Kidney tubule cell (primary cell): ENCODE results near the gene BORCS6.
"Not testable (repeated sequence)": the region's sequence is repeated elsewhere in the genome, so short reads cannot be mapped to it uniquely, and the experiment has no call there.

Source experiments
- DNase-seq: peaks from one replicate; pipeline ENCODE4 v3.0.0-alpha.2; 2018; ENCODE audit warnings: low spot score

The BORCS6 gene

DNA sequence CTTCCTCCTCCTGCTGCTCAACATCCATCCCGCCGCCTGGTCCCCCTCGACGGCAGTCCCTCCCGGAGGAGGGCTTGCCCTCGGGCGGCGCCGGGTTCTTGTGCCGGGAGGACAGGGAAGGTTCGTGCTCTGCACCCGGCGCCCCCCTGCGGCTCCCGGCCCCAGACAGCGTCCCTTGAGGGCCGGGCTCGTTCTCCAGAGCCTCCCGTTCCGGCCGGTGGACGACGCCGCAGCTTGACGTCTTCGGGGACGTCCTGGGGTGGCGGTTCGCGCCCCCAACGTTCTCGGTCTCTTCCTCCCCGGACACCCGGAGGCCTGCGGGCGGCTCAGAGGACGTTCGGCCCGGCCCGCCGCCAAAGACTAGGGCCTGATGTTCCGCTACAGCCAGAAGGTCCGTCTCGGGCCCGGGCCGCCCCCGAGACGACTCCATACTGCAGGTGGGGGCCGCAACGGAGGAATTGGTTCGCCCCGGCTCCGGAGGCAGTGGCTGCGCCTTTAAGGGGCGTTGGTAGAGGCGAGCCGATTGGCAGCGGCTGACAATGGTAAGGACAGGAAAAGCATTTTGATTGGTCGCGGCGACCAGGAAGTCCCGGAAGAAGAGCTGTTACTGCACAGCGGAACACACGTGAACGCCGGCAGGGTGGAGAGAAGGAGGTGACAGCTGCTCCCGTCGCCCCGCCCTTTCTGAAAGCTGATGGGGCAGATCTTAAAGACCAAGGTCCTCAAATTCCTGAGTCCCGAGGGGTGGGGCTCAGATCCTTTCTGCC lies at the start of gene BORCS6:
TSS of gene BORCS6 (minus strand) at position 470 of the 767 bp plus-strand sequence. CDS start at position 430, 40 bp downstream.
- peak; percentile 99 for DNase-seq

DNA sequence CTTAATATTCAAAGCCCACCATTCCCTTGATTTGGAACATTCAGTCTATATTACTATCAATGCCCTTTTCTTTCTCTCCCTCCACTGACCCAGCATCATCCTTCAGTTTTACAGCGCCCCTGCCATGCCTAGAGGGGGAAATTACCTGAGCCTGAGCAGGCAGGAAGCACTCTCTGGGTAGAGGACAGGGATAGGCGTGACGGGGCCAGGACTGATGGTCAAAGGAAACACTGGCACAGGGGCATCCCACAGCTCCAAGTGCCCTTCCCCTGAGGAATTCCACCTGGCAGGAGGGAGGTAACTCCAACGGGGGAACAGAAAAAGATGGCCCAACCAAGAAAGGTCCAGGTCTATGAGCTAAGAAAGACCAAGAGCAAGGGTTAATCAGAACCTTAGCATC lies 47.9 kb upstream of the BORCS6 start:
- no peak for DNase-seq

DNA sequence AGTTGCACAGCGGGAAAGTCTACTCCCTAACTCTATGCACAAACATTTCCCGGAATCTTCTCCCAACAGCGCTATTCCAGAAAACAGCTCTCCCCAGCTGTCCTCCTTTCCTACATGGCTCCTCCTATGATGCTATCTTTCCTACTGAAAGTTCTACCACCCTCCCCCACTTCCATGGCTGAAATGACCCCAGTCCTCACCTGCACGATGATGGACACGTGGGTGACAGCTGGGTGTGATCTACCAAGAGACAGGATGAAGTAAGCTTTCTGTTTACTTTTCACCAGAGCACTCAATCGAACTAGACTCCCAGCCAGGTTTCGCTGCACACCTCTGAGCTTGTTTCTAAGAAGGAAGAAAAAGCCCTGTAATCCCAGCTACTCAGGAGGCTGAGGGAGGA lies 47.2 kb upstream of the BORCS6 start:
- no peak for DNase-seq

DNA sequence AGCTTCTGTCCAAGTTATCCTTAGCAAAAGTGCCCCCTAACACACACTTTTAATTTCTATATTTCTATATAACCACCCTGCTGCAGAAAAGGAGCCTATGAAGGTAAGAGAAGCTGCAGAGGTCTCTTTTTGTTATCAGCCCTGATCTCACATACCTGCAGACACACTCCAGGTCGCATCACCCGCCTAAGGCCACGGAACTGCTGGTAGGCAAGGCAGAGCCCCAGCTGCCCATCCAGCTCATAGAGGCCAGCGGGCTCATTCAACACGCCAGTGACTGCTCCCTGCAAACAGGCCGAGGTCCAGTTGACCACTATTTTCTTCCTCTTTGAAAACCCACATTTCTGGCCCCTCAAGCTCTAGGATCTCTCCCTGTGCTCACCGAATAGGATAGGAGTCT lies 45.7 kb upstream of the BORCS6 start:
- no peak for DNase-seq

DNA sequence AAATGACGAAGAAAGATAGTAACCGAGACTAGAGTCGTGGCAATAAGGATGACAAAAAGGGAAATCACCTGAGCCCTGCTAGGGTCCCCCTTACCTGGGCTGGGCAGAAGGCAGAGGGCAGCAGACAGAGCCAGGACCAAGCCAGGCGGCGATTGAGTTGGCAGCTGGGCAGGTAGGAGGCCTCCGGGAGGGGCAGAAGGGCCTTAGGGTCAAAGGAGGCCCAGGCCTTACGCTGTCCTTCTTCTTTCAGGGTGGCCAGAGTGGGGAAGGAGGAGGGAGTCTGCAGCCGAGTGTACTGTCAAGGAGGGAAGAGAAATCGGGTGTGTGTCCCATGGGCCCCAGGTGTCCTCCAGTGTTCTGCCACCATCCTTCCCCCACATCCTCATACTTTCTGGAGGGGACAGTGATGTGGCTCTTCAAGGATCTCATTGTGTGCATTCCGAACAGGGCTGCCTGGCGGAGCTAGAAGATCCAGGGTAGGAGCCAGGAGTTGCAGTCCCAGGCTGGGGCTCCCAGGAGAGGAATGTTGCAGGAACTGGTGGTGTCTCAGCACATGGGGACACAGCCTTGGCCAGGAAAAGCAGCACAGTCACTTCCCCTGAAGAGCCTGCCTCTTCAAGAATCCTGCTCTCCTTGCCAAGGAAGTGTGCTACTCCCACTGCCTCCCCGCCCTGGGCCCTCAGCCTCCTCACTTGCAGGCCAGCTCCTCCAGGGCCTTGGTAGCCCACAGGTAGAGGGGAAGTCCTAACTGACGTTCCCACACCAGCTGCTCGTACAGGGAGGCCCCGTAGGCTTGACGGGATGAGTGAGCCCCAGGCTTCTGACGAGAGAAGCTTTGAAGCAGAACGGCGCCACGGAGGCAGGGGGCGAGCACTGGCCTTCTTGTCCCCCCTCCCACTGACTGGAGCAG lies 44.6 kb upstream of the BORCS6 start:
- no peak for DNase-seq

DNA sequence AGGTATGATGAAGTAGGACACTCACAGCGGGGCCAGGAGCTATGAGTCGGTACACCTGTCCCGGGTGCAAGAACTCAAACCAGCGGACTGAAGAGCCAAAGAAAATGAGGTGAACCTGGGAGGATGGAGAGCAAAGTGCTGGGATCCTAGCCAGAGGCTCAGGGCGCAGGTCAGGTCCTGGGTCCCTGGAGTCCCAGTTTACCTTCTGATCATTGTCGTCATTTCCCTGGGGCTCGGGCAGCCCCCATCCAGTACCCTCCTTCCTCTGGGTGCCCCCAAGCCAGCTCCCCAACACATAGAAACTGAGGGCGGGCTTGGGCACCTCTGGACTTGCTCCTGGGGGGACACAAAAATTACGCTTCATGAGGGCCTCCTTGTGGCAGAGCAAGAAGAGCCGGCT lies 41.7 kb upstream of the BORCS6 start:
- DNase-seq = no peak

DNA sequence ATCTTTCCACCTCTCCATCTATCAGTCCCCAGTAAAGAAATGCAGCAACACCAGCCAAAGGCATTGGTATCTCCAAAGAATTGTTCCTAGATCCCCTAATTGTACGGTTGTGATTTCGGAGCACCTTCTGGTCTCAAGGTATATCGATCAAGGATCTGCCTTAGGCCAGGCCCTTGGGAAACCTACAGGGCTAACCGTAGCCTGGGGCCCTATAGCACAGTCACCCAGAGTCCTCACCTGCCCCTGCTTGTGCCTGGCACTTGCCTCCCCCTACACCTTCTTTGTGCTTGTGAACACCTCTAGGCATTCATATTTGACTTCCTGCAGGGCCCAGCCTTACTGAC lies 37.2 kb upstream of the BORCS6 start:
- no peak for DNase-seq

DNA sequence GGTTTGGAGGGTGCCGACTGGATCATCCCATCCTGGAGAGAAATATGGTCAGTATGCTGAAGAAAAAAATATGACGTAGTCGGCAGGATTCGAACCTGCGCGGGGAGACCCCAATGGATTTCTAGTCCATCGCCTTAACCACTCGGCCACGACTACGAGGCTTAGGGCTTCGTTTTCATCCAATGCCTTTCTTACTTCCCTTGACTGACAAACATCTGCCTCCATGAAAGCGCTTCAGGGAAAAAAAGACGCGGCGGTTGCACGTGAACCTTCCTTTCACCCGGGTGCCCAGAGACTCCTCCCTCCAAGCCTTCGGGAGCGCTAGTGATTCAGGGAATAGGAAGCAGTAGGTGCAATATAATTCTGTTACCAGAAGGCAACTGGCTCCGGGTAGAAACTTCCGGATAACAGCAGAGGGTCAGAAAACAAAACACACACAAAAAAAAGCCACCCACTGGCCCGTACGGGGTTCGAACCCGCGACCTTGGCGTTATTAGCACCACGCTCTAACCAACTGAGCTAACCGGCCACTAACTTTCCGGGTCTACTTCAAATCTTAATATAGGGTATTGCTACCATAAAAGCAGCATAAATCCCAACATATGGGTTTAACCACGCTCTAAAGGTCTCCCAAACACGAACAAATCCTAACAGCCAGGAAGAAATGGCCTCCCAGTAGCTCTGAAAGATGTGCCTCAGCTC lies 36.7 kb upstream of the BORCS6 start:
- DNase-seq = peak; percentile 83

DNA sequence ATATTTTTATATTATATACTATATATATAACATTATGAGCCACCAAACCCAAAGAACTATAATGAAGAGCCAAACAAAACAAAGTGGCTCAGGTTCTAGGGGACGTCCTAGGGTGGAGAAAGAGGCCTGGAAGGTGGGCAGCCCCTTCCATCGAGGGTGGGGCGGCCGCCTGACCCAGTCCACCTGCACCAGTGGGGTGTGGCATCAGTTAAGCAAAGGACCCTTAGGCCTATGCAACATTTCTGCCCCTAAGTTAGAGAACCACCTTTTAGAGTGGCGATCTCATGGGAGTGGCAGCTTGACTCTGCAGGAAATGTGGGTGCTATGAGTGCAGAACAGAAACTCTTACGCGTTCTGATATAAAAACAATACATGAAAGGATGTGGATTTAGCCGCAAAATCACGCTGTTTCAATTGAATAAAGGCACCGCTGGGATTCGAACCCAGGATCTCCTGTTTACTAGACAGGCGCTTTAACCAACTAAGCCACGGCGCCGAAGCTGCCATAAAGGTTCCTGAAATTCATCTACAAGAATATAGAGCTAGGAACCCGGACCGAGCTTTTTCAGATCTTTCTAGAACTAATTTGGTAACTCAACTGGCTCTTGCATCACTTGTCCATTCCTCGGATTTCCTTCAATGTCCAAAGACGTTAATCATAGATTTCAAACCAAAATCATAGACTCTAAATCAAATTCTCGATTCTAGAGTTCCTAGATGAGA lies 36.0 kb upstream of the BORCS6 start:
- DNase-seq = peak; percentile 73

DNA sequence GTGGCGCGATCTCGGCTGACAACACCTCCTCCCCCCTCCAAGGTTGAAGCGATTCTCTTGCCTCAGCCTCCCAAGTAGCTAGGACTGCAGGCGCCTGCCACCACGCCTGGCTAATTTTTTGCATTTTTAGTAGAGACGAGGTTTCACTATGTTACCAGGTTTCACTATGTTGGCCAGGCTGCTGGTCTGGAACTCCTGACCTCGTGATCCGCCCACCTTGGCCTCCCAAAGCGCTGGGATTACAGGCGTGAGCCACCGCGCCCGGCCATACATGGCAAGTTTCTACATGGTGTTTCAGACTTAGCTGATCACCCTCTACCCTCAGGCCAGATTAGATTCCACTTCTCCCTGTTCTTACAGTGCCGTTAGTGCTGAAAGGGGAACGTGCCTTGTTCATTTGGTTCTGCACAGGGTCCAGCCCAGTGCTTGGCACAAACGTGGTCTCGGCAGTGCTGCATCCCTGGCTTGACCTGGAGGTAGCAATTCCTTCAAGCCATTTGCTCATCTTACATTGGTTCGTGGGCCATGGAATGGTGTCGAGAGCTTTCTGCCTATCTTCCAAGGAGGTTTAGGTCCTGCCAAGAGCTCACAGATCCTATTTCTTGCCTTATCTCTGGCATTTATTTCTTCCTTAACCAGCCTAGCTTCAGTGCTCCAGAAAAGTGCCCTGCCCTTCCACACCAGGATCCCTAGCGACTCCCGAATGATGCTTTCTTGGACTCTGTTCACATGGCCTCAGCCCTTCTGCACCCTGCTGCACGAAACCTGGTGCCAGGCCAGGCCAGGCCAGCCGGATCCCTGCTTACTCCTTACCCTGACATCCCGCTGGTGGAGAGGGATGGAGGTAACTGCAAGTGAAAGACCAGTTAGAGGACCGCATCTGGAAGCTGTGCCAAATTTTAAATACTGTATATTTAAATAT lies 35.2 kb upstream of the BORCS6 start:
- no peak for DNase-seq

DNA sequence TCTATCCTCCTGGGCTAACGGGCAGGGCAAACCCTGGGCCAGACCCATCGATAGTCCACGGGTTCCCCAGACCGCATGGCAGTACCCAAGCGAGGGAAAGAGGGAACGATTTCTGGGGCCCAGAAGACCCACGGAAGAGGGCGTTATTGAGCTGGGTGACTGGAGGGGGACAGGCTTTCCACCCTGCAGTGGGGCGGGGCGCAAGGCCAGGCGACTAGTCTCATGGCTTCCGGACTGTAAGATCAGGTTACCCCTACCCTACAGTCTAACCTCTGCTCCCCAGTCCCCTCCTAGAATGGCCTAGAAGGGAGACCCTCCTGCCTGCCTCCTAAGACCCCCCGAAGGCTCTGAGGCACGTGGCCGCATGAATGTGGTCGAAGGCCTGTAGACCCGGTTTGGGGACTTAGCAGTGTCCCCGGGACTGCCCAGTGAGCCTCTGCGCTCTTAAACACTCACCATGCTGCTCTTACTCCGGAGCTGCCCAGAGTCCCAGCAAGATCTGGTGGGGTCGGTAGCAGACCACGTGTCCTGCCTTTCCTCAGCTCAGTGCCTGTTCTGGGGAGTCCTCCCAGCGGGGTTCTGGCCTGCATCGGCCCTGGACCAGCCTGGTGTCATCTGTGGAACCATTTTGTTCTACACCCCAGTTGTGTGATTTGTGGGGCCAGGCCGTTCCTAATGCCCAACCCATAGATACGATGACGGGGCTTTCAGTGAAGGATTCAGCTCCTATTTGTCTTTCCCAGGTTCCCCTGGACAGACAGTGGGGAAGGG lies 33.6 kb upstream of the BORCS6 start:
- DNase-seq = peak; percentile 56

DNA sequence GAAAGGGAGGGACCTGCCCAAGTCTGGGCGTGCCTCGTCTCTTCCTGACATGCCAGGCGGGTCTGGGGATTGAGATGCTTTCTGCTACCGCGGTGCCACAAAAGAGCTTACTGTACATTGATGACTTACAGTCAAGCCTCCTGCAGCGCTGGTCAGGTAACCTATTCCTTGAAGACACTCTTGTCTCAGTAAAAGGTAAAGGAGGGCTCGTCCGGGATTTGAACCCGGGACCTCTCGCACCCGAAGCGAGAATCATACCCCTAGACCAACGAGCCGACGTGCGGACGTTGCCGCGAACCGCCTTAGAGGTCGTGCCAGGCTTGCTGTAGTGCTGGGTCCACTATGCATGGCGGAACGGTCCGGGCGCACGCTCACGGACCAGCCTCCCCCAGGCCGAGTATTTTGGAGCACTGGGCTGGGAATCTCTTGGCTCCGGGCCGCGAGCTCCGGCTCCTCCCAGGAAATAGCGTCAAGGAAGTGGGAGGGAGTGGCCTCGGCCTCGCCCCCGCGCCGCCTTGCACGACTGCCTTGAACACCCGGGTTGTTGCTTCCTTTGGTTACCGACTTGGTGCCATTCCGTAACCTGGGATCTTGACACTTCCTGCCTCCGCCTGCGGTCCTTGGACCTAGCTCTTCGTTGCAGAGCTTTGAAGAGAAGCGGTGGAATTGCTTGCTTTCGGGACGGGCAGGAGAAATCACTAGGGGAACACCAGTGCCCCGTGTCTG lies 32.8 kb upstream of the BORCS6 start:
- DNase-seq = peak; percentile 97

DNA sequence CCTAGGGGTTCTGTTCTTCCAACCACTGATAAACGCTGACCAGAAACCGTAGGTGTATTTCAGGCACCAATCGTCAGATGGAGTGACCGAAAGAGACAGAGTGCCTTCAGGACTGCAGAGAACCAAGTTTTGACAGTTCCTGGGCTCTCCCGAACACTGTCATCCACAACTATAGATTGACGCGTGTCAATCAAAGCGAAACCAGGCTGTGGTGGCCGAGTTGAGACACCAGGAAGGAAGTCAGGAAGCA lies 32.3 kb upstream of the BORCS6 start:
- no peak for DNase-seq

DNA sequence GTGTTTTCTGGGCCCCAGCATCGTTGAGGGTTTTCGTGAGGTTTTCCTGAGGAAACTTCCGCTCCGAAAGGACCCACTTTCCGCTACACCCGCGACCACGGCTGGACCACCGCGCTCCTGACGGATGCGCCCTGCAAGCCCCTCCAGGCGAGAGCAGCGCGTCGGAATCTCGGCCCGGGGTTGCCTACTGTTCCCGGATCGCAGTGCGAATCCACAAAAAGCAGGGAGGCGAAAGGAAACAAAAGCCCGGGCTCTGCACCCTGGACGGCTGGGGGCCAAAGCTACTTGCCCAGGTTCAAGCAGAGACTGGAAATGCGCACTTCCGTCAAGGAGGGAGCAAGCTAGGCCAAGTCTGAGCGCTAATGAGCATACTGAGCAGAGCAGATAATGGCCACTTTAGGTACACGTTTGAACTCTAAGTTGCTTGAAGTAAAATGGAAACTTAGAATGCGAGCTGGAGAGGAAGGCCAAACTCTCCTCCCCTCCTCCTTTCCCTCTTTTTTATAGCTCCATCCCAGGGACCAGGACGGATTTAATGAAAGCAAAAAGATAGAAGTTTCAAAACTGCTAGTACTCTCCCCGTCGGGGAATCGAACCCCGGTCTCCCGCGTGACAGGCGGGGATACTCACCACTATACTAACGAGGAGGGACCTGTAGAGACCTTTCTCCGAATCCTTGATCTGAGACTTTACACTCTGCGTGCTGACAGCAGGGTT lies 31.8 kb upstream of the BORCS6 start:
- peak; percentile 89 for DNase-seq

DNA sequence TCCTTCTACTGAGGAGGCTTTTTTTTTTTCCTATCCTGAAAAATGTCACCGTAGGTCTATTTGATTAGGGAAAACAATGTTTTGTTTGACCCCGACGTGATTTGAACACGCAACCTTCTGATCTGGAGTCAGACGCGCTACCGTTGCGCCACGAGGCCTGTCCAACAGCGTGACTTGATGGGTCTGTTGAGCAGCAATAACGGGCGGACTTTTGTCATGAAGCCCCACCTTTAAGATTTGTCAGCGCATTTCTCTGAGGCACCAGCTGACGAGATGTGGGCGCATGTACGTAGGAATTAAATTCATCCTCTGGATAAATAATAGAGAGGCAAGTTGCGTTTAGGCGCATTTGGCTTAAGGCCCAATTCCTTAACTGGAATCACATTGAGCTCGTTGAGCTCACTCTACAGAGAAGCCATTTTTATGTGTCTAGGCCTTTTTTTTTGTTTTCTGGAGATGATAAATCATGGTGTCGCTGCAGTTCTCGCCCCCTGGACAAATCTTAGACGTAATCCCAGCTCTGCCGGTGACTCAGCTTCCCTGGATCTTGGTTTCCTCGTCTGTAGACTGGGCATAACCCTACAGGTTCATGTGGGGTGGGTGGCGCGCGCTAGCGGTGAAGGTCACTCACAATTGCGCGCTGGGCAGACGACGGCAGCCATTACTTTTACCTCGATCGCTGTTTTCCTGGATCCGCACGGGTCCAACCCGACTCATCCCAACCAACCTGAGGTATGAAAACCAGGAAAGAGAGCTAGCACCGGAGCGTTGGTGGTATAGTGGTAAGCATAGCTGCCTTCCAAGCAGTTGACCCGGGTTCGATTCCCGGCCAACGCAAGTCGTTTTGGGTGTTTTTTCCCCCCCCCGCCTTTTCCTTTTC lies 31.0 kb upstream of the BORCS6 start:
- peak; percentile 94 for DNase-seq

DNA sequence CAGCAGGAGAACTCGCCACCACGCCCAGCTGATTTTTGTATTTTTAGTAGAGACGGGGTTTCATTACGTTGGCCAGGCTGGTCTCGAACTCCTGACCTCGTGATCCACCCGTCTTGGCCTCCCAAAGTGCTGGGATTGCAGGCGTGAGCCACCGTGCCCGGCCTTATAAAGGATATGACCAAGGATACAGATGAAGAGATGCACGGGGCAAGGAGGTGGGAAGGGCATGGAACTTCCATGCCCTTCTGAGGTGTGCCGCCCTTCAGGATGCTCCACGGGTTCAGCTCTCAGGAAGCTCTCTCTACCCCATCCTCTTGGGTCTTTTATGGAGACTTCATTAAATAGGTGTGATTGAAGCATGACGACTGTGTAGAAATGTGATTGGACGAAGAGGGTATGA lies 24.0 kb upstream of the BORCS6 start:
- DNase-seq = not testable (repeated sequence)

DNA sequence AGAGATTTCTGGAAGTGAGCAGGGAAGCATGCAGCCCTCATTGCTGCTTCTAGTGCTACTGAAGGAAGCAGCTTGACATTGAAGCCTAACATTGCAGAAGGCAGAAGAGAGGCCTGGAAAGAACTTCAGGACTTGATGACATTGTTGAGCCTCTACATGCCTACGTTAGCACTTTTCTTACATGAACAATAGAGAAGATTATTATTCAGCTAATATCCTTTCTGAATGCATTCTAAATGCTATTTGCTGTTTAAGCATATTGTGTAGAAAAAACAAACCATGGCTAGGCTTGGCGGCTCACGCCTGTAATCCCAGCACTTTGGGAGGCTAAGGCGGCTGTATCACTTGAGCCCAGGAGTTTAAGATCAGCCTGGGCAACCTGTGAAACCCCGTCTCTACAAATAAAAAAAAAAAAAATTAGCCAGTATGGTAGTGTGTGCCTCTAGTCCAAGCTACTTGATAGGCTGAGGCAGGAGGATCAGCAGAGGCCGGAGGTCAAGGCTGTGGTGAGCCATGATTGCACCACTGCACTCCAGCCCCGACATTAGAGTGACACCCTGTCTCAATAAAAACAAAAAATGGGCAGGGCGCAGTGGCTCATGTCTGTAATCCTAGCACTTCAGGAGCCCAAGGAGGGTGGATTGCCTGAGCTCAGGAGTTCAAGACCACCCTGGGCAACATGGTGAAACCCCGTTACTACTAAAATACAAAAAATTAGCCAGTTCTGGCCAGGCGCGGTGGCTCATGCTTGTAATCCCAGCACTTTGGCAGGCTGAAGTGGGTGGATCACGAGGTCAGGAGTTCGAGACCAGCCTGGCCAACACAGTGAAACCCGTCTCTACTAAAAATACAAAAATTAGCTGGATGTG lies 22.6 kb upstream of the BORCS6 start:
- DNase-seq = no peak
